Measurements from ENCODE around the gene ITPR1. TPM values are rescaled to one million over a fixed set of nuclear protein-coding genes. Genes with fewer than 3 reads are reported as not detected.

The ITPR1 gene
- total and polyA plus RNA-seq, 2 of the 4 experiments (the other 2 are of a cell fraction), result 1.8 to 5.7 TPM

DNA sequence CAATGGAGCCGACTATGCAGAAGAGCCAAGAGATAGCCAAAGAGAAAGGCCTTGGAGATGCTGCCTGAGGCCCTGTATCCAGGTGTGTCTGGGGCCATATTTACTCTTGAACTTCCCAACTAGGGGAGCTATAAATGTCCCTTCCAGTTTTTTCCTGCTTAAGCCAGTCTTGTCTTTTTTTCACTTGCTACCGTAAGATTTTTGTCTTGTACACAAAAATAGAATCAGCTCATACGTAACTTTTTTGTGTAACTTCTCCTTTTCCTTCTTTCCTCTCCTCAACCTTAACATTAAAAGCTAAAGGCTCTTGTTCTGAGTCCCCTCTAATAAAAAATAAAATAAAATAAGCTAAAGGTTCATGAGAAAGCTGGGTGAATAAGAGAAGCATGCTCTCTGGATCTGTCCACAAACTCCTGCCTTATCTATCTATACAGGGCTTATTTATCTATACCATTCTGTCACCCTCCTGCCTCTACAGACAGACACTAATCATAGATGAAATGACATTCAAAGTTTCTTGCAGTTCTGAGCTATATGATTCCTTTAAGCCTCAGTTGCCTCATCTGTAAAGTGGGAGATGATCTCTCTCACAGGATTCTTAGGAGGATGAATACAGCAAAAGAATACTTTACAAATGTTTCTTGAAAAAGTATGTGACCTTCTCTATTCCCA lies 30.6 kb upstream of the ITPR1 start:
- Histone ChIP-seq H3K9me1 (ENCODE audit: insufficient read depth, low read length) (no peaks in the 10 kb centered on the region), H3K4me1 (ENCODE audit: control insufficient read depth, insufficient read depth, low read length) (no peaks in the 10 kb centered on the region), H2AK5ac (ENCODE audit: low read depth, low read length) (no peak overlapping the region), H2BK20ac (ENCODE audit: low read depth, low read length) (no peak overlapping the region), H3K79me1 (ENCODE audit: low read depth in 1 of 2, low read length in 2 of 2) (peaks cover 6 to 7% of the 10 kb centered on the region in 2 experiments), H4K5ac (ENCODE audit: low read depth, low read length) (no peak overlapping the region), H4K20me1 (ENCODE audit: insufficient read depth, low read length) (no peaks in the 10 kb centered on the region), H2BK15ac (ENCODE audit: low read depth, low read length) (no peak overlapping the region), H2AFZ (replicated peaks; ENCODE audit: low read length, poor library complexity) (no peak overlapping the region), H3K4me2 (ENCODE audit: low read depth, low read length) (no peak overlapping the region), H2BK5ac (ENCODE audit: low read depth, low read length, poor library complexity, severe bottlenecking) (no peak overlapping the region), H3K27ac (ENCODE audit: insufficient read depth, low read length) (no peak overlapping the region), H3K23ac (ENCODE audit: low read depth, low read length) (no peak overlapping the region), H2BK120ac (ENCODE audit: low read depth, low read length) (no peak overlapping the region), H2AK9ac (replicated peaks; ENCODE audit: low read depth, low read length, poor library complexity) (no peak overlapping the region), H3K18ac (ENCODE audit: low read depth, low read length) (no peak overlapping the region), H3K27me3 (ENCODE audit: control insufficient read depth, insufficient read depth, low read length) (no peaks in the 10 kb centered on the region), H3K56ac (ENCODE audit: extremely low read depth, insufficient read depth, low read length) (no peak overlapping the region), H3K4me3 (ENCODE audit: insufficient read depth, low read depth, low read length) (no peak overlapping the region), H3K14ac (replicated peaks; ENCODE audit: low read depth, low read length) (no peak overlapping the region), H4K8ac (ENCODE audit: low read depth in 2 of 2, low read length in 2 of 2) (no peak overlapping the region), H4K91ac (ENCODE audit: insufficient read depth, low read depth, low read length) (no peak overlapping the region), H3K4ac (ENCODE audit: low read depth, low read length) (no peak overlapping the region), H3K9ac (ENCODE audit: low read depth, low read length) (no peak overlapping the region), H3K9me3 (ENCODE audit: control insufficient read depth, insufficient read depth, low read length) (no peaks in the 10 kb centered on the region), H3K36me3 (ENCODE audit: control insufficient read depth, insufficient read depth, low read length) (no peaks in the 10 kb centered on the region)
- in situ Hi-C loops (cut with MboI; ENCODE audit: low sequenced_read_pairs), result no loop called here
- TF ChIP-seq CHD1 (IDR thresholded peaks at IDR 0.05; ENCODE audit: low read depth, low read length) (no peak), MXI1 (IDR thresholded peaks at IDR 0.05; ENCODE audit: borderline replicate concordance, low read depth, low read length) (no peak), FOS (IDR thresholded peaks at IDR 0.05; ENCODE audit: low read depth, low read length) (no peak), RAD21 (IDR thresholded peaks at IDR 0.05; ENCODE audit: low read length) (no peak), SMC3 (IDR thresholded peaks at IDR 0.05; ENCODE audit: low read depth, low read length) (no peak), MAZ (IDR thresholded peaks at IDR 0.05; ENCODE audit: borderline replicate concordance, low read depth, low read length) (no peak), RFX5 (IDR thresholded peaks at IDR 0.05; ENCODE audit: low read depth, low read length) (no peak), RCOR1 (IDR thresholded peaks at IDR 0.05; ENCODE audit: insufficient replicate concordance, low read length) (no peak), BHLHE40 (IDR thresholded peaks at IDR 0.05; ENCODE audit: low read depth, low read length) (no peak), USF2 (IDR thresholded peaks at IDR 0.05; ENCODE audit: low read depth, low read length) (no peak), NFE2L2 (IDR thresholded peaks at IDR 0.05; ENCODE audit: low read depth, low read length) (no peak), CEBPB (IDR thresholded peaks at IDR 0.05; ENCODE audit: low read depth, low read length) (no peak), MAFK (IDR thresholded peaks at IDR 0.05; ENCODE audit: low read depth, low read length) (no peak), POLR2A (IDR thresholded peaks at IDR 0.05; ENCODE audit: low read depth, low read length) (no peak)
- TF ChIP-seq, protein P1, sequence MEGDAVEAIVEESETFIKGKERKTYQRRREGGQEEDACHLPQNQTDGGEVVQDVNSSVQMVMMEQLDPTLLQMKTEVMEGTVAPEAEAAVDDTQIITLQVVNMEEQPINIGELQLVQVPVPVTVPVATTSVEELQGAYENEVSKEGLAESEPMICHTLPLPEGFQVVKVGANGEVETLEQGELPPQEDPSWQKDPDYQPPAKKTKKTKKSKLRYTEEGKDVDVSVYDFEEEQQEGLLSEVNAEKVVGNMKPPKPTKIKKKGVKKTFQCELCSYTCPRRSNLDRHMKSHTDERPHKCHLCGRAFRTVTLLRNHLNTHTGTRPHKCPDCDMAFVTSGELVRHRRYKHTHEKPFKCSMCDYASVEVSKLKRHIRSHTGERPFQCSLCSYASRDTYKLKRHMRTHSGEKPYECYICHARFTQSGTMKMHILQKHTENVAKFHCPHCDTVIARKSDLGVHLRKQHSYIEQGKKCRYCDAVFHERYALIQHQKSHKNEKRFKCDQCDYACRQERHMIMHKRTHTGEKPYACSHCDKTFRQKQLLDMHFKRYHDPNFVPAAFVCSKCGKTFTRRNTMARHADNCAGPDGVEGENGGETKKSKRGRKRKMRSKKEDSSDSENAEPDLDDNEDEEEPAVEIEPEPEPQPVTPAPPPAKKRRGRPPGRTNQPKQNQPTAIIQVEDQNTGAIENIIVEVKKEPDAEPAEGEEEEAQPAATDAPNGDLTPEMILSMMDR (conservative IDR thresholded peaks at IDR 0.05; ENCODE audit: low read depth, low read length), result no peak
- TF ChIP-seq, protein P2, sequence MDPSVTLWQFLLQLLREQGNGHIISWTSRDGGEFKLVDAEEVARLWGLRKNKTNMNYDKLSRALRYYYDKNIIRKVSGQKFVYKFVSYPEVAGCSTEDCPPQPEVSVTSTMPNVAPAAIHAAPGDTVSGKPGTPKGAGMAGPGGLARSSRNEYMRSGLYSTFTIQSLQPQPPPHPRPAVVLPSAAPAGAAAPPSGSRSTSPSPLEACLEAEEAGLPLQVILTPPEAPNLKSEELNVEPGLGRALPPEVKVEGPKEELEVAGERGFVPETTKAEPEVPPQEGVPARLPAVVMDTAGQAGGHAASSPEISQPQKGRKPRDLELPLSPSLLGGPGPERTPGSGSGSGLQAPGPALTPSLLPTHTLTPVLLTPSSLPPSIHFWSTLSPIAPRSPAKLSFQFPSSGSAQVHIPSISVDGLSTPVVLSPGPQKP (IDR thresholded peaks at IDR 0.05; ENCODE audit: borderline replicate concordance, low read depth, low read length), result no peak
- POLR2A ChIA-PET (ENCODE audit: unreplicated experiment), result no interaction called here
- intact Hi-C loops (cut with micrococcal nuclease), result no loop called here
- BruUV-seq (replicated peaks), result no TSS peak
- WGBS, 2 experiments (ENCODE audit: extremely low coverage in 2 of 2, insufficient read length in 1 of 2), result 100% methylated on average over 1 of the region's 3 CpGs; no CpG with 5 or more reads in 1 of the 2 experiments
- CTCF ChIA-PET, result interaction anchor here (1.2 kb wide), 1 partner anchor 10 kb away, joined by 4 read pairs; no protein-coding TSS in a partner anchor
- dilution Hi-C loops (cut with HindIII; ENCODE audit: low sequenced_read_pairs, unreplicated experiment), result no loop called here
- DNase-seq (no peak), ATAC-seq (ENCODE audit: low read depth) (no peak)
